HL-60/S4 (cell line): ENCODE results near the gene RAPSN.

ENCODE experiments used
- in situ Hi-C: fragments of 300-500 bp; cut with MboI; formaldehyde crosslinking; loops from 2 replicates; pipeline ENCODE4 v1.14.3; 2022; ENCODE audit warnings: low sequenced_read_pairs

The RAPSN gene

GRCh38 chr11:47393163-47394049 is 55.5 kb downstream of the RAPSN start:
- in situ Hi-C loops, result no loop called here

- in situ Hi-C loops, result no loop called here
Measured at GRCh38 chr11:47392546-47393162, 56.3 kb downstream of the RAPSN start.

DNA sequence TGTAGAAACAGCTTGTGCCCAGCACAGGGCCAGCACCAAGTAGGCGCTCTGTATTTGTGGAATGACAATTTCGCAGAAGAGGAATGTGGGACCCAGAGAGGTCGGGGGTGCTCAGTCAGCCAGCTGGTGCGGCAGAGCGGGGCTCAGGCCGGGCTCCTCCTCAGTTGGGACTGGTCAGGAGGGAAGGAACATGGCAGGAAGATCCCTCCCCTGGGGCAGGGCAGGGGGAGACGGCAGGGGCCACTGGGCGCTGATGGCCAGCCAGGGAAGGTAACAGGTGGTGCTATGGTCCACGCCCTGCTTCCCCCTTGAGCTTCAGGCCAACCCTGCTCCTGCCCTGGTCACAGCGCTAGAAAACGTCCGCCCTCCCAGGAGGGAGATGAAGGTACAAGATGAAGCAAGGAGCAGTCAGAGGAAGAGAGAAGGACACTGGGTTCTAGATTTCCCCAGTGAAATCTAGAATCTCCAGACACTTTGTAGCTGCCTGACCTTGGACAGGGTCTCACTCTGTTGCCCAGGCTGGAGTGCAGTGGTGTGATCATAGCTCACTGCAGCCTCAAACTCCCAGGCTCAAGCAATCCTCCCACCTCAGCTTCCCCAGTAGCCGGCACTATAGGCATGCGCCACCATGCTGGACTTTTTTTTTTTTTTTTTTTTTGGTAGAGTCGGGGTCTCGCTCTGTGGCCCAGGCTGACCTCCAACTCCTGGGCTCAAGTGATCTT is 57.1 kb downstream of the RAPSN start:
- in situ Hi-C loops, result no loop called here

GRCh38 chr11:47391077-47391583 is 57.8 kb downstream of the RAPSN start:
- in situ Hi-C loops, result no loop called here

- in situ Hi-C loops, result no loop called here
Measured at GRCh38 chr11:47390422-47390760, 58.5 kb downstream of the RAPSN start.

GRCh38 chr11:47389577-47390421 is 59.1 kb downstream of the RAPSN start:
- in situ Hi-C loops, result no loop called here

DNA sequence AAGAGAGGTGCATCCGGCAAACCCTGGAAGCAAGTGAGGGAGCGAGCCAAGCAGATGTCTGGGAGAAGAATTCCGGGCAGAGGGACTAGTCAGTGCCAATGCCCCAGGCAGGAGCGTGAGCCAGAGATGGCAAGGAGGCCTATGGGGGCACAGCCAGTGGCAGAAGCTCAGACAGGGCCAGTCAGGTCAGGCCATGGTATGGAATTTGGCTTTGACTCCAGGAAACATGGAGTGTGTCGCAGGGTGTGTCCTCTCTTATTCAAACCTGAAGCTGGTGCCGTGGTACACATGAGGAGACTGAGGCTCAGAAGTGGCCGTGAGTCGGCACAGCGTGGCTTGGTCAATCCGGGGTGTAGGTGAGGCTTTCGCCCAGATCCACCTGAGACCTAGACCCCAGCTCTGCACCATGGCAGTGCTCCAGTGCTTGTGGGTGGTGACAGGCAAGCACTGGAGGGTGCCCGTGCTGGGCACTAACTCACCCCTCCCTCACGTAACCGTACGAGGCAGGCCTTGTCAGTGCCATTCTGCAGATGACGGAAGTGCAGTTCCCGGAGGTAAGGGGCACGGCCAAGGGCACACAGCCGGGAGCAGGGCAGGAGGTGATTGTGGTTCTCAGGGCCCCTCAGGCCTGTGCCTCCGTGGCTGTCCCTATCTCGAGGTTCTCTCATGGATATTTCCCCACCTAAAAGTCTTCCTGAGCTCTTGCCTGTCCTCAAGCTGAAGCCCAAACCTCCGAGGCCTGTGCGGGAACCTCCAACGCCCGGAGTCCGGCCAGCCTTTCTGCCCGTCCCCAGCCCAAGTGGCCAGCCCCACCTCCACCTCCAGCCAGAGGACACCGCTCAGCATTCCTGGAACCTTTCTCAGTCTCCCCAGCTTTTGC is 60.0 kb downstream of the RAPSN start:
- in situ Hi-C loops, result no loop called here

GRCh38 chr11:47387944-47388696 is 60.8 kb downstream of the RAPSN start:
- in situ Hi-C loops, result no loop called here
